HepG2 (cell line): ENCODE measurements around the gene LOXL4. TPM values are rescaled to one million over a fixed set of nuclear protein-coding genes. Genes with fewer than 3 reads are reported as not detected.

ENCODE experiments used
- ARID2 ChIP-seq: sonication (generic); formaldehyde crosslinking; IDR thresholded peaks from 2 replicates; pipeline ENCODE4 v1.8.1; 2022; ENCODE audit warnings: mild to moderate bottlenecking, missing genetic modification reagents, borderline replicate concordance
- ERF ChIP-seq: IDR thresholded peaks from 2 replicates; pipeline ENCODE4 v1.6.1; 2018; ENCODE audit warnings: missing biosample characterization, missing genetic modification reagents
- GFI1 ChIP-seq: sonication (generic); formaldehyde crosslinking; IDR thresholded peaks from 2 replicates; pipeline ENCODE4 v1.5.0; 2020; ENCODE audit warnings: missing genetic modification reagents, mild to moderate bottlenecking, borderline replicate concordance
- HIVEP1 ChIP-seq: sonication (generic); formaldehyde crosslinking; IDR thresholded peaks from 2 replicates; pipeline ENCODE4 v1.4.0; 2020; ENCODE audit warnings: mild to moderate bottlenecking, missing genetic modification reagents
- NBN ChIP-seq: fragments of 450-650 bp; conservative IDR thresholded peaks from 2 replicates; pipeline ENCODE4 v1.6.1; 2017
- RFXANK ChIP-seq: IDR thresholded peaks from 2 replicates; pipeline ENCODE4 v1.6.1; 2016
- THYN1 ChIP-seq: sonication (generic); formaldehyde crosslinking; IDR thresholded peaks from 2 replicates; pipeline ENCODE4 v1.8.1; 2023; ENCODE audit warnings: low read depth, mild to moderate bottlenecking, moderate library complexity, missing genetic modification reagents, borderline replicate concordance
- ZNF10 ChIP-seq: sonication (generic); formaldehyde crosslinking; IDR thresholded peaks from 2 replicates; pipeline ENCODE4 v1.4.0; 2020; ENCODE audit warnings: mild to moderate bottlenecking, low read depth, missing genetic modification reagents, borderline replicate concordance
- ZNF430 ChIP-seq: sonication (generic); formaldehyde crosslinking; IDR thresholded peaks from 2 replicates; pipeline ENCODE4 v1.9.0; 2021; ENCODE audit warnings: mild to moderate bottlenecking, missing genetic modification reagents
- polyA plus RNA-seq, 8 experiments: library from polyadenylated mRNA; depleted of rRNA in 3 of 8; stranded (reverse) in 7 of 8; unstranded in 1 of 8; fragments of >200 nt; fragmentation: Illumina TruSeq in 4 of 8; extraction: Trizol in 4 of 8; gene quantifications; 2 replicates each; pipeline versions ENCODE4 v1.2.1 to v1.2.3, GENCODE V29; 2011 to 2016; ENCODE audit warnings: low read depth in 4 of 8, missing spikeins in 1 of 8, mixed read lengths in 1 of 8; ENCODE audit not compliant: insufficient read depth in 1 of 8
- total RNA-seq, 5 experiments: library from RNA; depleted of rRNA; stranded (reverse); fragments of >200 nt; fragmentation: Illumina TruSeq; extraction: Trizol; gene quantifications; 2 replicates each; pipeline ENCODE4 v1.2.3, GENCODE V29; 2016; ENCODE audit warnings: low read depth in 1 of 5
- TF ChIP-seq, protein P1 (sequence below): sonication (generic); formaldehyde crosslinking; IDR thresholded peaks from 2 replicates; pipeline ENCODE4 v1.4.0; 2020; ENCODE audit warnings: missing genetic modification reagents, borderline replicate concordance
- TF ChIP-seq, protein P2 (sequence below): sonication (generic); formaldehyde crosslinking; IDR thresholded peaks from 2 replicates; pipeline ENCODE4 v1.4.0; 2020; ENCODE audit warnings: missing genetic modification reagents
- TF ChIP-seq, protein P3 (sequence below): sonication (generic); formaldehyde crosslinking; IDR thresholded peaks from 2 replicates; pipeline ENCODE4 v1.4.0; 2020; ENCODE audit warnings: mild to moderate bottlenecking, missing genetic modification reagents
- TF ChIP-seq, protein P4 (sequence below): IDR thresholded peaks from 2 replicates; pipeline ENCODE4 v1.6.1; 2016

Gene LOXL4
- total and polyA plus RNA-seq, 2 of the 13 experiments (the other 11 are each of a cell fraction or from before 2014, with no cell fraction given), result 8.8 to 21.1 TPM

DNA sequence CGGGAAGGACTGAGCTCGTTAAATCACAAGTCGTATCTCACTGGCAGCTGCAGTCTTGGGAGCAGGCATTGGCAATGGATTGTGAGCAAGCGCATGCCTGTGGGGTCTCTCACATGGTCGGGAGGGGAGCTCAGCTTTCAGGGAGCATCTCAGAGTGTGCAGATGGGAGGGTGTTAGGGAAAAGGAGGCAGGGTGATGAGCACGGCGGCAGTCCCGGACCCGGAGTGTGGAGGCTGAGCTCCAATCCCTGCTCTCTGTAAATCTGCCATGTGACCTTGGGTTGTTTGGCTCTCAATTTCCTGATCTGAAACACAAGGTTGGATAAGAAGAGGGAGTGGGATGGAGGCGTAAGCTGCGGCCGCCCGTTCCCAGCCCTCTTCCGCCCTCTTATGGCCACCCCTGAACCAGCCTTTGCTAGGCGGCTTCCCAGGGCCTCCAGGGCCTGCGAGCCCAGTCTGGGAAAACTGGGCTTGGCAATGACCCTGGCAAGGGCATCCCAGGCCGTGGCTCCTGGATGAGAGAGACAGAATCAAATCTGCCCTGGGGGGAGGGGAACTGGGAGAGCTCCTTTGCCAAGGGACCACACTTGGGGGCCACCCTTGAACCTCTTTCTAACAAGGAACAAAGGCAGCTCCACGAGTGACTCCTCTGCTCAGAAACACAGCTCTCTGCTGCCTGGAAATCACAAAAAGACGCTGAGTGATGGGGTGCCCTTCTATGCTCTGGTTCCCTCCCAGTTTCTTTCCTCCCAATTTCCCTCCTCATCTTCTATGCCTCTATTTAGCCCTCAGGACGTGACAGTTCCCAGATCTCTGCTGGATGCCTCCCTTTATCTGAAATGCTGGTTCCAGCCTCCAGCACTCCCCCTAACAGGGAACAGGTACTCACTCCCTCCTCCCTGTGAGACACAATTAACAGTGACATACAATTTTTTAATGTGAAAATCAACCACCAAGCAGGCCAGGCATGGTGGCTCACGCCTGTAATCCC, 41.7 kb upstream of the LOXL4 start (continued):
- TF ChIP-seq, protein P1, sequence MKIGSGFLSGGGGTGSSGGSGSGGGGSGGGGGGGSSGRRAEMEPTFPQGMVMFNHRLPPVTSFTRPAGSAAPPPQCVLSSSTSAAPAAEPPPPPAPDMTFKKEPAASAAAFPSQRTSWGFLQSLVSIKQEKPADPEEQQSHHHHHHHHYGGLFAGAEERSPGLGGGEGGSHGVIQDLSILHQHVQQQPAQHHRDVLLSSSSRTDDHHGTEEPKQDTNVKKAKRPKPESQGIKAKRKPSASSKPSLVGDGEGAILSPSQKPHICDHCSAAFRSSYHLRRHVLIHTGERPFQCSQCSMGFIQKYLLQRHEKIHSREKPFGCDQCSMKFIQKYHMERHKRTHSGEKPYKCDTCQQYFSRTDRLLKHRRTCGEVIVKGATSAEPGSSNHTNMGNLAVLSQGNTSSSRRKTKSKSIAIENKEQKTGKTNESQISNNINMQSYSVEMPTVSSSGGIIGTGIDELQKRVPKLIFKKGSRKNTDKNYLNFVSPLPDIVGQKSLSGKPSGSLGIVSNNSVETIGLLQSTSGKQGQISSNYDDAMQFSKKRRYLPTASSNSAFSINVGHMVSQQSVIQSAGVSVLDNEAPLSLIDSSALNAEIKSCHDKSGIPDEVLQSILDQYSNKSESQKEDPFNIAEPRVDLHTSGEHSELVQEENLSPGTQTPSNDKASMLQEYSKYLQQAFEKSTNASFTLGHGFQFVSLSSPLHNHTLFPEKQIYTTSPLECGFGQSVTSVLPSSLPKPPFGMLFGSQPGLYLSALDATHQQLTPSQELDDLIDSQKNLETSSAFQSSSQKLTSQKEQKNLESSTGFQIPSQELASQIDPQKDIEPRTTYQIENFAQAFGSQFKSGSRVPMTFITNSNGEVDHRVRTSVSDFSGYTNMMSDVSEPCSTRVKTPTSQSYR (CRISPR knock-in tag), result no peak
- TF ChIP-seq, protein P2, sequence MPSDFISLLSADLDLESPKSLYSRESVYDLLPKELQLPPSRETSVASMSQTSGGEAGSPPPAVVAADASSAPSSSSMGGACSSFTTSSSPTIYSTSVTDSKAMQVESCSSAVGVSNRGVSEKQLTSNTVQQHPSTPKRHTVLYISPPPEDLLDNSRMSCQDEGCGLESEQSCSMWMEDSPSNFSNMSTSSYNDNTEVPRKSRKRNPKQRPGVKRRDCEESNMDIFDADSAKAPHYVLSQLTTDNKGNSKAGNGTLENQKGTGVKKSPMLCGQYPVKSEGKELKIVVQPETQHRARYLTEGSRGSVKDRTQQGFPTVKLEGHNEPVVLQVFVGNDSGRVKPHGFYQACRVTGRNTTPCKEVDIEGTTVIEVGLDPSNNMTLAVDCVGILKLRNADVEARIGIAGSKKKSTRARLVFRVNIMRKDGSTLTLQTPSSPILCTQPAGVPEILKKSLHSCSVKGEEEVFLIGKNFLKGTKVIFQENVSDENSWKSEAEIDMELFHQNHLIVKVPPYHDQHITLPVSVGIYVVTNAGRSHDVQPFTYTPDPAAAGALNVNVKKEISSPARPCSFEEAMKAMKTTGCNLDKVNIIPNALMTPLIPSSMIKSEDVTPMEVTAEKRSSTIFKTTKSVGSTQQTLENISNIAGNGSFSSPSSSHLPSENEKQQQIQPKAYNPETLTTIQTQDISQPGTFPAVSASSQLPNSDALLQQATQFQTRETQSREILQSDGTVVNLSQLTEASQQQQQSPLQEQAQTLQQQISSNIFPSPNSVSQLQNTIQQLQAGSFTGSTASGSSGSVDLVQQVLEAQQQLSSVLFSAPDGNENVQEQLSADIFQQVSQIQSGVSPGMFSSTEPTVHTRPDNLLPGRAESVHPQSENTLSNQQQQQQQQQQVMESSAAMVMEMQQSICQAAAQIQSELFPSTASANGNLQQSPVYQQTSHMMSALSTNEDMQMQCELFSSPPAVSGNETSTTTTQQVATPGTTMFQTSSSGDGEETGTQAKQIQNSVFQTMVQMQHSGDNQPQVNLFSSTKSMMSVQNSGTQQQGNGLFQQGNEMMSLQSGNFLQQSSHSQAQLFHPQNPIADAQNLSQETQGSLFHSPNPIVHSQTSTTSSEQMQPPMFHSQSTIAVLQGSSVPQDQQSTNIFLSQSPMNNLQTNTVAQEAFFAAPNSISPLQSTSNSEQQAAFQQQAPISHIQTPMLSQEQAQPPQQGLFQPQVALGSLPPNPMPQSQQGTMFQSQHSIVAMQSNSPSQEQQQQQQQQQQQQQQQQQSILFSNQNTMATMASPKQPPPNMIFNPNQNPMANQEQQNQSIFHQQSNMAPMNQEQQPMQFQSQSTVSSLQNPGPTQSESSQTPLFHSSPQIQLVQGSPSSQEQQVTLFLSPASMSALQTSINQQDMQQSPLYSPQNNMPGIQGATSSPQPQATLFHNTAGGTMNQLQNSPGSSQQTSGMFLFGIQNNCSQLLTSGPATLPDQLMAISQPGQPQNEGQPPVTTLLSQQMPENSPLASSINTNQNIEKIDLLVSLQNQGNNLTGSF (CRISPR knock-in tag), result no peak
- no peak for TF ChIP-seq ERF (CRISPR knock-in tag)
- TF ChIP-seq NBN, result no peak
- no peak for TF ChIP-seq ZNF10
- peak; percentile 28; the same call in 1 of the 2 replicates for TF ChIP-seq HIVEP1 (CRISPR knock-in tag)
- TF ChIP-seq RFXANK, result no peak
- no peak for TF ChIP-seq THYN1 (CRISPR knock-in tag)
- TF ChIP-seq, protein P3, sequence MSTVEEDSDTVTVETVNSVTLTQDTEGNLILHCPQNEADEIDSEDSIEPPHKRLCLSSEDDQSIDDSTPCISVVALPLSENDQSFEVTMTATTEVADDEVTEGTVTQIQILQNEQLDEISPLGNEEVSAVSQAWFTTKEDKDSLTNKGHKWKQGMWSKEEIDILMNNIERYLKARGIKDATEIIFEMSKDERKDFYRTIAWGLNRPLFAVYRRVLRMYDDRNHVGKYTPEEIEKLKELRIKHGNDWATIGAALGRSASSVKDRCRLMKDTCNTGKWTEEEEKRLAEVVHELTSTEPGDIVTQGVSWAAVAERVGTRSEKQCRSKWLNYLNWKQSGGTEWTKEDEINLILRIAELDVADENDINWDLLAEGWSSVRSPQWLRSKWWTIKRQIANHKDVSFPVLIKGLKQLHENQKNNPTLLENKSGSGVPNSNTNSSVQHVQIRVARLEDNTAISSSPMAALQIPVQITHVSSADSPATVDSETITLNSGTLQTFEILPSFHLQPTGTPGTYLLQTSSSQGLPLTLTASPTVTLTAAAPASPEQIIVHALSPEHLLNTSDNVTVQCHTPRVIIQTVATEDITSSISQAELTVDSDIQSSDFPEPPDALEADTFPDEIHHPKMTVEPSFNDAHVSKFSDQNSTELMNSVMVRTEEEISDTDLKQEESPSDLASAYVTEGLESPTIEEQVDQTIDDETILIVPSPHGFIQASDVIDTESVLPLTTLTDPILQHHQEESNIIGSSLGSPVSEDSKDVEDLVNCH (CRISPR knock-in tag), result no peak
- TF ChIP-seq GFI1, result no peak
- no peak for TF ChIP-seq ARID2 (CRISPR knock-in tag)
- no peak for TF ChIP-seq ZNF430
- TF ChIP-seq, protein P4, sequence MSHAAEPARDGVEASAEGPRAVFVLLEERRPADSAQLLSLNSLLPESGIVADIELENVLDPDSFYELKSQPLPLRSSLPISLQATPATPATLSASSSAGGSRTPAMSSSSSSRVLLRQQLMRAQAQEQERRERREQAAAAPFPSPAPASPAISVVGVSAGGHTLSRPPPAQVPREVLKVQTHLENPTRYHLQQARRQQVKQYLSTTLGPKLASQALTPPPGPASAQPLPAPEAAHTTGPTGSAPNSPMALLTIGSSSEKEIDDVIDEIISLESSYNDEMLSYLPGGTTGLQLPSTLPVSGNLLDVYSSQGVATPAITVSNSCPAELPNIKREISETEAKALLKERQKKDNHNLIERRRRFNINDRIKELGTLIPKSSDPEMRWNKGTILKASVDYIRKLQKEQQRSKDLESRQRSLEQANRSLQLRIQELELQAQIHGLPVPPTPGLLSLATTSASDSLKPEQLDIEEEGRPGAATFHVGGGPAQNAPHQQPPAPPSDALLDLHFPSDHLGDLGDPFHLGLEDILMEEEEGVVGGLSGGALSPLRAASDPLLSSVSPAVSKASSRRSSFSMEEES (CRISPR knock-in tag), result no peak
